Measurements from ENCODE around the gene DACH1.

- no peak for TF ChIP-seq CTCF (IDR thresholded peaks at IDR 0.05)
- TF ChIP-seq POLR2A (IDR thresholded peaks at IDR 0.05), result no peak
Observed at GRCh38 chr13:71515744-71516038, 351.3 kb downstream of the DACH1 start.
